Tibial nerve (tissue), 4 donors: ENCODE measurements around the gene SCGB3A2.

Experiments used
- EP300 ChIP-seq, 2 donors: sonication (generic); formaldehyde crosslinking; IDR thresholded peaks; one replicate each; pipeline ENCODE4 v1.6.1; 2017; ENCODE audit warnings: antibody characterized with exemption in 2 of 2, mild to moderate bottlenecking in 1 of 2
- TF ChIP-seq, protein P1 (sequence below), 5 experiments: fragments of 200-600 bp in 3 of 5; fragments of 450-650 bp in 2 of 5; sonication (generic) in 3 of 5; IDR thresholded peaks; one replicate each; pipeline ENCODE4 v1.5.1; 2016 to 2019; ENCODE audit warnings: antibody characterized with exemption in 5 of 5, mild to moderate bottlenecking in 3 of 5, moderate library complexity in 2 of 5

DNA sequence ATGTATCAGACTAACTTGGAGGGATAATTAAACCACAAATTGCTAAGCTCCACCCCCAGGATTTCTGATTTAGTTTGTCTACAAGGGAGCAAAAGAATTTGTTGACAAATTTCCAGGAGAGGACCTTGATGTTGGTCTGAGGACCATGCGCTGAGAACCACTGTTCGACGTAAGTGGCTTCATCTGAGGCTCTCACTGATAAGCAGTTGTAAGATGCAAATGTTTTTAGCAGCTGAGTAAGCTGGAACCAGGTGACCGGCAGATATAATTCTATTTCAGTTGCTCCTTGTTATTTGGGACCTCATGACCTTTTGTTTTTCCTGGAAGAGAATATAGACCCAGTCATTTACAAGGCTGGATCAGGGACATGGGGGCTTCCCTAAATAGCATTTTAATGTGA, 32.9 kb upstream of the SCGB3A2 start:
- TF ChIP-seq, protein P1, sequence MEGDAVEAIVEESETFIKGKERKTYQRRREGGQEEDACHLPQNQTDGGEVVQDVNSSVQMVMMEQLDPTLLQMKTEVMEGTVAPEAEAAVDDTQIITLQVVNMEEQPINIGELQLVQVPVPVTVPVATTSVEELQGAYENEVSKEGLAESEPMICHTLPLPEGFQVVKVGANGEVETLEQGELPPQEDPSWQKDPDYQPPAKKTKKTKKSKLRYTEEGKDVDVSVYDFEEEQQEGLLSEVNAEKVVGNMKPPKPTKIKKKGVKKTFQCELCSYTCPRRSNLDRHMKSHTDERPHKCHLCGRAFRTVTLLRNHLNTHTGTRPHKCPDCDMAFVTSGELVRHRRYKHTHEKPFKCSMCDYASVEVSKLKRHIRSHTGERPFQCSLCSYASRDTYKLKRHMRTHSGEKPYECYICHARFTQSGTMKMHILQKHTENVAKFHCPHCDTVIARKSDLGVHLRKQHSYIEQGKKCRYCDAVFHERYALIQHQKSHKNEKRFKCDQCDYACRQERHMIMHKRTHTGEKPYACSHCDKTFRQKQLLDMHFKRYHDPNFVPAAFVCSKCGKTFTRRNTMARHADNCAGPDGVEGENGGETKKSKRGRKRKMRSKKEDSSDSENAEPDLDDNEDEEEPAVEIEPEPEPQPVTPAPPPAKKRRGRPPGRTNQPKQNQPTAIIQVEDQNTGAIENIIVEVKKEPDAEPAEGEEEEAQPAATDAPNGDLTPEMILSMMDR (IDR thresholded peaks at IDR 0.05), result no peak
- no peak for TF ChIP-seq EP300 (IDR thresholded peaks at IDR 0.05)
